Brain pericyte (primary cell): ENCODE data around the gene IDNK.

Experiments
- DNase-seq: peaks from one replicate; pipeline ENCODE4 v3.0.0-alpha.2; 2012; ENCODE audit warnings: low read depth, low spot score

IDNK gene

DNA sequence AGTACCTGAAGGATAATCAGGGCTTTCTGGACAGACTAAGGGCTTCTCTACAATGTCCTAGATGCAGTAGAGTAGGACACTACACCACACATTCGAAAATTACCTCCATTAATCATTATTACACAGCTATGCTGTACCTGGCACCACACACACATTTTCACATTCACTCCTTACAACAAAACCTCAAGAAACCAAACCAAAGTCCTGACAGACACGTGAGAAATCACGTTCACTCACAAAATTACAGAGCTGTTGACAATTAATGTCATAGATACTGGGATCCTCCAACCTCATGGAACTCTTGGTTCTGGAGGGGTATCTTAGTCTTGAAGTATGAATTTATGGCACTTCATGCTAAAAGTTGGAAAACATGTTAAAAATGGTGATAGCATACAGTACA lies 68.5 kb downstream of the IDNK start:
- no peak for DNase-seq
